GM23248 (cell line): ENCODE data around the gene SHCBP1L.

Experiments
- EZH2 ChIP-seq: fragments of 200-600 bp; sonication (generic); IDR thresholded peaks from 2 replicates; pipeline ENCODE4 v1.6.1; 2018; ENCODE audit warnings: antibody characterized with exemption, mild to moderate bottlenecking; ENCODE audit not compliant: insufficient read depth, poor library complexity, severe bottlenecking
- EZH2phosphoT487 ChIP-seq: fragments of 200-600 bp; sonication (generic); IDR thresholded peaks from 2 replicates; pipeline ENCODE4 v1.6.1; 2018; ENCODE audit warnings: antibody characterized with exemption, moderate library complexity, mild to moderate bottlenecking, low read depth; ENCODE audit not compliant: insufficient read depth

DNA sequence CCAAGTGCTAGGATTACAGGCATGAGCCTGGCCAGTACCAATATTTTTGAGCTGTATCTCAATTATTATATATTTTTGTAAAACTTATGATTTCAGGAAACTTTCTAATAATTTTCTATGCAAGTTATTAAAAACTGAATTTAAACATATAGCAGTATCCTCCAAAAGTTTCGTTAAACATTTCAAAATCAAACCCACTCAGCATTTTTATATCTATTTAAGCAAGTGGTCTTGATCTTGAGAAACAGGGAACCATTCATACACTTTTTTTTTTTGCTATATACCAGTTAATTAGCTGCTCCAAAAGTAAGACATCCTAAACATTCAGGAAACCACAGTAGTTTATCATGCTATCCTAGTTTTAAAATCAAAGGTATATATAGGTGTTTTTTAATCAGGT, 22.0 kb downstream of the SHCBP1L start:
- TF ChIP-seq EZH2, result no peak
- no peak for TF ChIP-seq EZH2phosphoT487
